CD4-positive, alpha-beta T cell treated with Interleukin-6 for 4 hours (primary cell): Measurements from ENCODE around the gene GPX4.
"Not testable (repeated sequence)": the region's sequence is repeated elsewhere in the genome, so short reads cannot be mapped to it uniquely, and the experiment has no call there.

Source experiments
- DNase-seq: peaks from one replicate; pipeline ENCODE4 v3.0.0-alpha.2; 2020; ENCODE audit warnings: mixed read lengths

GPX4 gene

GRCh38 chr19:1115646-1116420 lies 12.0 kb downstream of the GPX4 start:
- DNase-seq = no peak

DNA sequence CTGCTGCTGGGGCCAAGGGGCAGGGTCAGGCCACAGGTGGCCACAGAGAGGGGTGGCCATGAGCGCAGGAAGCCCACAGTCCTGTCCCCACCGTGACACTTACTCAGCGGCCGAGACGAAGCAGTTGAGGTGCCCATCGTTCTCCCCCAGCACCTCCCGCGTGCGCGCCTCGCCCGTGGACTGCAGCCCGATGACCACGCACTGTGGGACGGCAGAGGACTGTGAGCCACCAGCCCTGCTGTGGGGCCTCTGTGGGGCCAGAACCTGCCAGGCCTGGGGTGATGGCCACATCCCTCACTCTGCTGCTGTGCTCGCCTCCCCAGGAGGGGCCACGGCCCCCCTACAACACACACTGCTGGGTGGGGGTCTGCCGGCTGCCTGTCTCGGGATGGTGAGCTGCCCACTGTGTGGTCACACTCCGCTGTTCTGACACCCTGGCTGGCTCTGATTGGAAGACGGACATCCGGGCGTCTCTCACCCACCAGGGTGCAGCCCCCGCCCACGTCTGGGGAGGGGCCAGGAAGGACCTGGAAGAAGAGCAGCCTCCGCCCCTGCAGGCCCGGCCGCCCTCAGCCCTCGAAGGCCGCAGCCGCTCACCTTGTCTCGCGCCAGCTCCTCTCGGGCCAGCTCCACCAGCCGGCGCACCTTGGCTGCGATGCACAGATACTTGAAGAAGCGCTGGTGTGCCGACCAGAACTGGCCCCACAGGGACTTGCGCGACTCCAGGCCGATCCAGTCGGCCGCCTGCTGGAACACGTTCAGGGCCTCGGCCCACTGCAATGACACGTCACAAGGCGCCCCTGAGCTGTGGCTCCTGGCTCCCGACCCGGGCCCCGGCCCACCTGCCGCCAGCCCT lies 13.2 kb downstream of the GPX4 start:
- DNase-seq = no peak

- DNase-seq = no peak
Observed at GRCh38 chr19:1117654-1118053, 13.9 kb downstream of the GPX4 start.

GRCh38 chr19:1118999-1119398 lies 15.2 kb downstream of the GPX4 start:
- no peak for DNase-seq

- DNase-seq = no peak
Observed at GRCh38 chr19:1119475-1120217, 15.9 kb downstream of the GPX4 start.

GRCh38 chr19:1121395-1121794 lies 17.6 kb downstream of the GPX4 start:
- no peak for DNase-seq

- DNase-seq = no peak
Observed at GRCh38 chr19:1122021-1122971, 18.5 kb downstream of the GPX4 start.

DNA sequence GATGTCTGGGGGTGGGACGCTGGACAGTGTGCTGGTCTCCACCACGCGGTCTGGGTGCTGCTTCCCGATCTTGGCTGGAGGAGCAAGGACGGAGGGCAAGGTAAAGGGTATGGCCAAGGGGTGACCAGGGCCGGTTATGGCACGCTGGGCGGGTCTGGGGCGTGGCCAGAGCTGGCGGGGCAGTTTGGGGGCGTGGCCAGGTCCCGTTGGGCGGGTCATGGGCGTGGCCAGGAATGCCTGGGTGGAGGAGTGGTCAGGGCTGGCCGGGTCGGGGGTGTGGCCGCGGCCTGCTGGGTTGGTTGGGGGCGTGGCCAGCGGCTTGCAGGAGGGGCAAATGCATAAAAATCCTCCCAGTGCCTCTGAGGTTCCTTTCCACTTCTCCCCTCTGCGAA lies 19.2 kb downstream of the GPX4 start:
- peak; percentile 33 for DNase-seq

GRCh38 chr19:1123381-1123780 lies 19.6 kb downstream of the GPX4 start:
- DNase-seq = no peak

- no peak for DNase-seq
Observed at GRCh38 chr19:1123885-1124677, 20.3 kb downstream of the GPX4 start.

- no peak for DNase-seq
Observed at GRCh38 chr19:1125601-1126467, 22.0 kb downstream of the GPX4 start.

GRCh38 chr19:1126984-1127760 lies 23.4 kb downstream of the GPX4 start:
- no peak for DNase-seq

DNA sequence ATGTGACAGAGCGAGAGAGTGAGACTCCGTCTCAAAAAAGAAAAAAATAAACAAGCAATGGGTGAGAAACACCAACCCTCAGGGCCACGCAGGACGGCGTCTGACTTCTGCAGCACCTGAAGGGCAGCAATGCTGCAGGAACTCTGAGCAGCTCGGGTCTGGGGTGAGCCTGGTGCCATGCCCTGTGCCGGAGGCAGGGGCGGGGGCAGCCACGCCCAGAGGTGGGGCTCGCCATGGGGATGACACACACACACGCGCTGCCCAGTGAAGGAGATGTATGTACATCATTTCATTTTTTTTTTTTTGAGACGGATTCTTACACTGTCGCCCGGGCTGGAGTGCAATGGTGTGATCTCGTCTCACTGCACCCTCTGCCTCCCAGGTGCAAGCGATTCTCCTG lies 24.3 kb downstream of the GPX4 start:
- no peak for DNase-seq

DNA sequence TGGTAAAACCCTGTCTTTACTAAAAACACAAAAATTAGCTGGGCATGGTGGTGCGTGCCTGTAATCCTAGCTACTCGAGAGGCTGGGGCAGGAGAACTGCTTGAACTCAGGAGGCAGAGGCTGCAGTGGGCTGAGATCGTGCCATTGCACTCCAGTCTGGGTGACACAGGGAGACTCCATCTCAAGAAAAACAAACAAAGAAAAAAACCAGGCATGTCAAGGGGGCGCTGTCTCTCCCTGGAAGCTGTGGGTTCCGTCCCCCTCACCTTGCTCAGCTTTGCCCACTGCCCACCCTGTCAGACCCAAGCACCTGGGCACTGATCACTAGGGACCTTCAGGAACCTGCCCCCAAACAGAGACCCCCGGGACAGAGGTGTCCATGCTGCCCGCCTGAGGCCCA lies 25.3 kb downstream of the GPX4 start:
- DNase-seq = not testable (repeated sequence)

- no peak for DNase-seq
Observed at GRCh38 chr19:1129535-1129934, 25.7 kb downstream of the GPX4 start.

- peak; percentile 81 for DNase-seq
Observed at GRCh38 chr19:1130771-1131717, 27.2 kb downstream of the GPX4 start.

GRCh38 chr19:1131718-1132551 lies 28.1 kb downstream of the GPX4 start:
- DNase-seq = peak; percentile 95
